ENCODE data around the gene MICAL3. TPM values are rescaled to one million over a fixed set of nuclear protein-coding genes. Genes with fewer than 3 reads are reported as not detected.

Gene MICAL3
- total and polyA plus RNA-seq, 2 of the 8 experiments (the other 6 are each of a cell fraction or from before 2014, with no cell fraction given): 8.3 to 41.8 TPM

DNA sequence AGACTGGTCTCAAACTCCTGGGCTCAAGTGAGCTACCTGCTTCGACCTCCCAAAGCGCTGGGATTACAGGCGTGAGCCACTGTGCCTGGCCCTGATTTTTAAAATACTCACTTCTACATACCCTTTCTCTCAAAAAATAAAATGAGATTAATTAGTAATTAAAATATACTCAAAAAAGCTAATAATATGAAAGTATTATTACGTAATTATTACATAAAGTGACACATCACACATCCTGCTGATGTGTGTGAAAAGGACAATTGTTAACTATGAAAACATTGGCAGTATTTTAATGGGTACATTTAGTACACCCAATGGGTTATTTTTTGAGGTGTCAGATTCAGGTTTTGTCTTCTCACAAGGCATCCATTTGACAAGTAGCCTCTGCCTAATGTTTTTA, 21.4 kb upstream of the MICAL3 start:
- no peaks in the 10 kb centered on the region for H3K79me2 ChIP-seq (ENCODE audit: control insufficient read depth in 1 of 2, insufficient read depth in 2 of 2, low read length in 2 of 2)
- ChIA-PET POLR2A (ENCODE audit: partially characterized antibody) (no interaction called here), CTCF (ENCODE audit: partially characterized antibody) (interaction anchor here (0.9 to 1.6 kb wide), 2 partner anchors 14 to 30 kb away, joined by 3 to 6 read pairs; no protein-coding TSS in a partner anchor)
- WGBS, 2 experiments (ENCODE audit: extremely low coverage in 1 of 2, insufficient coverage in 1 of 2, insufficient read length in 1 of 2, insufficient replicate concordance in 2 of 2, low coverage in 1 of 2, low lambda C conversion rate in 2 of 2, missing lambda C conversion rate in 1 of 2): 94% methylated on average over 4 of the region's 4 CpGs; no CpG with 5 or more reads in 1 of the 2 experiments
- no peak overlapping the region for H3K9ac ChIP-seq (replicated peaks in 1 of 4; ENCODE audit: extremely low read depth in 1 of 4, low read depth in 3 of 4, low read length in 3 of 4)
- no peak overlapping the region for H2BK20ac ChIP-seq (ENCODE audit: low read length)
- no peak overlapping the region for H4K5ac ChIP-seq (ENCODE audit: insufficient read length, low read depth, low read length)
- H3K9me3 ChIP-seq (ENCODE audit: insufficient read depth in 2 of 2, low read depth in 1 of 2, low read length in 1 of 2): peaks cover 3 to 7% of the 10 kb centered on the region in 2 experiments; a peak in 3 of 4 replicates
- H3K27ac ChIP-seq (ENCODE audit: low read depth, low read length): no peak overlapping the region
- H3K23me2 ChIP-seq (ENCODE audit: low read depth, low read length): no peaks in the 10 kb centered on the region
- H3K18ac ChIP-seq (ENCODE audit: extremely low read depth, low read length): no peak overlapping the region
- no peak overlapping the region for H3K56ac ChIP-seq (replicated peaks; ENCODE audit: insufficient read length, low read depth, low read length)
- no peak overlapping the region for H4K8ac ChIP-seq (ENCODE audit: extremely low read depth, insufficient read depth, low read length)
- no peak overlapping the region for H2AK5ac ChIP-seq (ENCODE audit: low read depth, low read length)
- H3K4me3 ChIP-seq (ENCODE audit: extremely low read depth in 1 of 4, insufficient read depth in 2 of 4, low read depth in 3 of 4, low read length in 4 of 4): no peak overlapping the region
- H2AFZ ChIP-seq (ENCODE audit: low read length): no peak overlapping the region
- no peak for FAIRE-seq
- H2BK120ac ChIP-seq (replicated peaks; ENCODE audit: low read depth, low read length): no peak overlapping the region
- H3K4me2 ChIP-seq (ENCODE audit: insufficient read depth in 1 of 2, low read depth in 2 of 2, low read length in 2 of 2): no peak overlapping the region
- no peak for DNase-seq (ENCODE audit: low read depth in 1 of 2, low spot score in 2 of 2)
- H2BK12ac ChIP-seq (ENCODE audit: low read depth, low read length): no peak overlapping the region
- no peak overlapping the region for H2BK15ac ChIP-seq (ENCODE audit: low read length)
- no peak overlapping the region for H4K91ac ChIP-seq (replicated peaks; ENCODE audit: insufficient read length, low read length)
- H3K4me1 ChIP-seq (replicated peaks in 1 of 4; ENCODE audit: control insufficient read depth in 3 of 4, insufficient read depth in 4 of 4, low read length in 3 of 4): no peaks in the 10 kb centered on the region
- H3K79me1 ChIP-seq (ENCODE audit: low read depth, low read length): no peaks in the 10 kb centered on the region
- no peak overlapping the region for H2BK5ac ChIP-seq (ENCODE audit: low read depth, low read length)
- no peak overlapping the region for H3K23ac ChIP-seq (ENCODE audit: insufficient read length)
- H3K36me3 ChIP-seq (ENCODE audit: control insufficient read depth in 2 of 4, insufficient read depth in 4 of 4, low read length in 3 of 4): no peaks in the 10 kb centered on the region
- H3K27me3 ChIP-seq (replicated peaks in 1 of 4; ENCODE audit: control insufficient read depth in 3 of 4, extremely low read depth in 1 of 4, insufficient read depth in 3 of 4, low read length in 3 of 4): no peaks in the 10 kb centered on the region; a peak in 1 of 7 replicates
- no peaks in the 10 kb centered on the region for H4K20me1 ChIP-seq (replicated peaks in 1 of 2; ENCODE audit: control insufficient read depth in 1 of 2, insufficient read depth in 2 of 2, low read length in 2 of 2)
- no peak overlapping the region for H3K4ac ChIP-seq (replicated peaks; ENCODE audit: insufficient read length, low read depth, low read length)
- no peak overlapping the region for H3K14ac ChIP-seq (ENCODE audit: insufficient read length)
- TF ChIP-seq KDM1A (IDR thresholded peaks at IDR 0.05; ENCODE audit: borderline replicate concordance, low read length) (no peak), KDM4A (IDR thresholded peaks at IDR 0.05; ENCODE audit: low read depth, low read length, severe bottlenecking) (no peak), PHF8 (conservative IDR thresholded peaks at IDR 0.05; ENCODE audit: low read depth, low read length) (no peak), CREB1 (IDR thresholded peaks at IDR 0.05) (no peak), CTBP2 (IDR thresholded peaks at IDR 0.05; ENCODE audit: borderline replicate concordance, insufficient read depth, insufficient read length, low read length) (no peak), YY1 (IDR thresholded peaks at IDR 0.05; ENCODE audit: low read depth, low read length) (no peak), RXRA (IDR thresholded peaks at IDR 0.05; ENCODE audit: insufficient read depth, low read depth, low read length) (no peak), NRF1 (IDR thresholded peaks at IDR 0.05; ENCODE audit: low read depth, low read length) (no peak), GABPA (IDR thresholded peaks at IDR 0.05; ENCODE audit: borderline replicate concordance, insufficient read depth, low read length) (no peak), POU5F1 (IDR thresholded peaks at IDR 0.05; ENCODE audit: low read depth, low read length) (no peak), NANOG (IDR thresholded peaks at IDR 0.05; ENCODE audit: insufficient read depth, low read depth, low read length, poor library complexity, severe bottlenecking) (no peak), TBP (IDR thresholded peaks at IDR 0.05; ENCODE audit: low read depth, low read length) (no peak)
- TF ChIP-seq, protein P1, sequence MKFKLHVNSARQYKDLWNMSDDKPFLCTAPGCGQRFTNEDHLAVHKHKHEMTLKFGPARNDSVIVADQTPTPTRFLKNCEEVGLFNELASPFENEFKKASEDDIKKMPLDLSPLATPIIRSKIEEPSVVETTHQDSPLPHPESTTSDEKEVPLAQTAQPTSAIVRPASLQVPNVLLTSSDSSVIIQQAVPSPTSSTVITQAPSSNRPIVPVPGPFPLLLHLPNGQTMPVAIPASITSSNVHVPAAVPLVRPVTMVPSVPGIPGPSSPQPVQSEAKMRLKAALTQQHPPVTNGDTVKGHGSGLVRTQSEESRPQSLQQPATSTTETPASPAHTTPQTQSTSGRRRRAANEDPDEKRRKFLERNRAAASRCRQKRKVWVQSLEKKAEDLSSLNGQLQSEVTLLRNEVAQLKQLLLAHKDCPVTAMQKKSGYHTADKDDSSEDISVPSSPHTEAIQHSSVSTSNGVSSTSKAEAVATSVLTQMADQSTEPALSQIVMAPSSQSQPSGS (IDR thresholded peaks at IDR 0.05; ENCODE audit: low read length): no peak
